Measurements from ENCODE around the gene SPACA9. TPM values are rescaled to one million over a fixed set of nuclear protein-coding genes. Genes with fewer than 3 reads are reported as not detected.

Gene SPACA9
- total RNA-seq, 1 experiment from 2014 or later = 1.3 TPM

GRCh38 chr9:132834343-132834742 is 44.4 kb upstream of the SPACA9 start:
- Mint-ChIP-seq H3K4me1 (peaks cover 5% of the 10 kb centered on the region in 2 experiments), H3K36me3 (ENCODE audit: insufficient read depth in 1 of 3, low read depth in 3 of 3) (no peaks in the 10 kb centered on the region), H3K27ac (no peak overlapping the region; a peak in 1 of 7 replicates), H3K9me3 (no peaks in the 10 kb centered on the region), H3K4me3 (no peak overlapping the region), H3K27me3 (ENCODE audit: low read depth) (peaks cover 3% of the 10 kb centered on the region)
- no peak for DNase-seq
- H3K79me1 ChIP-seq (ENCODE audit: insufficient read depth, low read depth, low read length, poor library complexity, severe bottlenecking) = no peaks in the 10 kb centered on the region
- WGBS (ENCODE audit: extremely low coverage, insufficient read length, low lambda C conversion rate) = no CpG with 5 or more reads among the region's 7 CpGs
- H3K4ac ChIP-seq (ENCODE audit: low read depth, low read length) = no peak overlapping the region
- H3K23ac ChIP-seq (ENCODE audit: insufficient read length, low read depth, low read length) = no peak overlapping the region
- H3K18ac ChIP-seq (ENCODE audit: insufficient read length, low read depth, low read length) = no peak overlapping the region
- no peak overlapping the region for H3K27ac ChIP-seq (ENCODE audit: insufficient read length, low read depth, low read length)
- H2AK5ac ChIP-seq (ENCODE audit: insufficient read length, low read length) = no peak overlapping the region
- no peak overlapping the region for H3K4me2 ChIP-seq (ENCODE audit: insufficient read depth, insufficient read length, low read length)
- no peak overlapping the region for H3K56ac ChIP-seq (ENCODE audit: insufficient read length, low read depth, low read length)
- no peaks in the 10 kb centered on the region for H3K4me1 ChIP-seq (ENCODE audit: insufficient read depth, low read length)
- H4K91ac ChIP-seq (ENCODE audit: insufficient read length, low read depth, low read length) = no peak overlapping the region
- no peaks in the 10 kb centered on the region for H3K79me2 ChIP-seq (ENCODE audit: insufficient read depth, low read length)
- H3K27me3 ChIP-seq (ENCODE audit: insufficient read depth, low read length) = no peaks in the 10 kb centered on the region
- no peak overlapping the region for H2BK20ac ChIP-seq (ENCODE audit: low read depth, low read length, poor library complexity, severe bottlenecking)
- no peak overlapping the region for H2AFZ ChIP-seq (ENCODE audit: low read length)
- H3K23me2 ChIP-seq (ENCODE audit: insufficient read length, low read depth, low read length, poor library complexity, severe bottlenecking) = no peaks in the 10 kb centered on the region
- no peak overlapping the region for H4K5ac ChIP-seq (ENCODE audit: insufficient read length, low read depth, low read length)
- no peak overlapping the region for H2BK15ac ChIP-seq (ENCODE audit: low read depth, low read length)
- H3K9ac ChIP-seq (ENCODE audit: extremely low read depth, insufficient read length, low read length) = no peak overlapping the region
- H2BK12ac ChIP-seq (ENCODE audit: insufficient read length, low read depth, low read length) = no peak overlapping the region
- no peak overlapping the region for H3T11ph ChIP-seq (ENCODE audit: low read length)
- H2BK120ac ChIP-seq (ENCODE audit: low read depth, low read length, poor library complexity, severe bottlenecking) = no peak overlapping the region
- no peak overlapping the region for H2BK5ac ChIP-seq (ENCODE audit: insufficient read length, low read length)
- no peak overlapping the region for H3K14ac ChIP-seq (ENCODE audit: insufficient read depth, low read length)
- no peak overlapping the region for H4K8ac ChIP-seq (replicated peaks; ENCODE audit: insufficient read length, low read depth, low read length)
- TF ChIP-seq CTCF (conservative IDR thresholded peaks at IDR 0.05) = no peak
- H3K9me3 ChIP-seq (ENCODE audit: control insufficient read depth, low read depth, low read length) = no peaks in the 10 kb centered on the region
- no peaks in the 10 kb centered on the region for H4K20me1 ChIP-seq (ENCODE audit: control insufficient read depth, insufficient read depth, insufficient read length)

All from H9 (cell line).